GM18951 (cell line): ENCODE results near the gene CBX6.

Source experiments
- POLR2A ChIP-seq: IDR thresholded peaks from 4 replicates; pipeline ENCODE4 v1.6.1; 2011; ENCODE audit warnings: mild to moderate bottlenecking; ENCODE audit not compliant: insufficient read length, insufficient read depth; ENCODE audit errors: extremely low read depth
- in situ Hi-C: fragments of 300-500 bp; cut with MboI; formaldehyde crosslinking; loops from one replicate; pipeline ENCODE4 v1.12.0; 2022; ENCODE audit warnings: low sequenced_read_pairs, mixed read lengths, inconsistent platforms; ENCODE audit not compliant: unreplicated experiment

The CBX6 gene

GRCh38 chr22:38881997-38882879 is 10.2 kb upstream of the CBX6 start:
- in situ Hi-C loops, result no loop called here

GRCh38 chr22:38881464-38881871 is 9.5 kb upstream of the CBX6 start:
- in situ Hi-C loops, result no loop called here
- TF ChIP-seq POLR2A, result no peak

More at GRCh38 chr22:38881997-38882879, 10.2 kb upstream of the CBX6 start:
- TF ChIP-seq POLR2A, result no peak

GRCh38 chr22:38879961-38880360 is 7.9 kb upstream of the CBX6 start:
- in situ Hi-C loops, result loop anchor here (10.0 kb wide), 1 partner anchor 125 kb away; no protein-coding TSS in a partner anchor
- TF ChIP-seq POLR2A, result no peak

GRCh38 chr22:38879108-38879729 is 7.2 kb upstream of the CBX6 start:
- TF ChIP-seq POLR2A, result no peak
- in situ Hi-C loops, result loop anchor here (10.0 kb wide), 1 partner anchor 126 kb away; no protein-coding TSS in a partner anchor

- in situ Hi-C loops, result loop anchor here (10.0 kb wide), 1 partner anchor 127 kb away; no protein-coding TSS in a partner anchor
- no peak for TF ChIP-seq POLR2A
Observed at GRCh38 chr22:38878001-38878400, 6.0 kb upstream of the CBX6 start.

GRCh38 chr22:38874529-38875222 is 2.7 kb upstream of the CBX6 start:
- no peak for TF ChIP-seq POLR2A
- in situ Hi-C loops, result loop anchor here (10.0 kb wide), 1 partner anchor 130 kb away; no protein-coding TSS in a partner anchor

GRCh38 chr22:38873469-38874411 is 1.7 kb upstream of the CBX6 start:
- in situ Hi-C loops, result loop anchor here (10.0 kb wide), 1 partner anchor 131 kb away; no protein-coding TSS in a partner anchor
- no peak for TF ChIP-seq POLR2A

GRCh38 chr22:38872831-38873248 is 824 bp upstream of the CBX6 start:
- no peak for TF ChIP-seq POLR2A
- in situ Hi-C loops, result loop anchor here (10.0 kb wide), 1 partner anchor 132 kb away; no protein-coding TSS in a partner anchor

GRCh38 chr22:38871360-38872171 is 450 bp downstream of the CBX6 start:
- TF ChIP-seq POLR2A, result no peak
- in situ Hi-C loops, result loop anchor here (10.0 kb wide), 1 partner anchor 133 kb away; no protein-coding TSS in a partner anchor

- in situ Hi-C loops, result loop anchor here (10.0 kb wide), 1 partner anchor 134 kb away; no protein-coding TSS in a partner anchor
- TF ChIP-seq POLR2A, result no peak
Observed at GRCh38 chr22:38870791-38871359, 1.1 kb downstream of the CBX6 start.

- no peak for TF ChIP-seq POLR2A
- in situ Hi-C loops, result loop anchor here (10.0 kb wide), 1 partner anchor 134 kb away; no protein-coding TSS in a partner anchor
Observed at GRCh38 chr22:38870312-38870741, 1.7 kb downstream of the CBX6 start.
